Upper lobe of left lung (tissue), 4 donors: ENCODE measurements around the gene GRIK4.

Experiments used
- EP300 ChIP-seq, 4 donors: sonication (generic); formaldehyde crosslinking; IDR thresholded peaks; one replicate each; pipeline ENCODE4 v1.5.1; 2017; ENCODE audit warnings: antibody characterized with exemption in 4 of 4, control low read depth in 2 of 4
- POLR2AphosphoS5 ChIP-seq, 2 donors: sonication (generic); formaldehyde crosslinking; IDR thresholded peaks; one replicate each; pipeline ENCODE4 v1.5.1; 2017; ENCODE audit warnings: antibody characterized with exemption in 2 of 2
- TF ChIP-seq, protein P1 (sequence below), 6 experiments: fragments of 450-650 bp in 4 of 6; fragments of 200-600 bp in 2 of 6; sonication (generic) in 2 of 6; IDR thresholded peaks; one replicate each; pipeline ENCODE4 v1.5.1; 2016 to 2019; ENCODE audit warnings: antibody characterized with exemption in 6 of 6

DNA sequence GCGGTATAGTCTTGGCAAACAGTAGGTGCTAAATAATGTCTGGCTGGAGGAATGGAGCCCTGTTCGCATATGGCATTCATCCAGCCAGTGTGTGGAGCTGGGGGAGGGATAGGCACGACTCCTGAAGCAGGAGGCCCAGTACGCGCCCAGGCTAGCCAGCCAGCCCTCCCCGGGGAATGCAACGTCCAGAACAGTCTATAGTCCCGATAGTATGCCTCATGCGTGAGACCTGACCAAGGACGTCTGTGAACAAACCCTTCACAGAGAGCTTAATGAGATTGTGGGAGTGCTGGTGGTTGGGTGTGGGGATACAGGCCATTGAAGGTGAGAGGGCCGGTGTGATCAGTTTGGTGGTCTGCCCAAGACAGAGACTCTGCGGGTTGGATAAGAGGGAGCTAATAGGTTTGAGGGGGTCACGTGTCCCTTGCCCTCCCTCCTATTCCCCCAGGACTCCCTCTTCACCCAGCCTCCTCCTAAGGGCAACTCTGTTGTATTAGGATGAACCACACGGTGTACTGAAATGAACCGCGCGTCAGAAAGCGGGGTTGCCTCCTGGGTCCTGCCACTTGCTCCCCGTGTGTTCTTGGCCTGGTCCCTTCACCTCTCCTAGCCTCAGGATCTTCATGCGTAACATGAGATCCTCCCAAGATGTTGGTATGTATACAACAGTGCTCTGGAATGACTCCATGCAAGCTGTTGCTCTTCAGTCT lies 987 bp upstream of the GRIK4 start:
- TF ChIP-seq, protein P1, sequence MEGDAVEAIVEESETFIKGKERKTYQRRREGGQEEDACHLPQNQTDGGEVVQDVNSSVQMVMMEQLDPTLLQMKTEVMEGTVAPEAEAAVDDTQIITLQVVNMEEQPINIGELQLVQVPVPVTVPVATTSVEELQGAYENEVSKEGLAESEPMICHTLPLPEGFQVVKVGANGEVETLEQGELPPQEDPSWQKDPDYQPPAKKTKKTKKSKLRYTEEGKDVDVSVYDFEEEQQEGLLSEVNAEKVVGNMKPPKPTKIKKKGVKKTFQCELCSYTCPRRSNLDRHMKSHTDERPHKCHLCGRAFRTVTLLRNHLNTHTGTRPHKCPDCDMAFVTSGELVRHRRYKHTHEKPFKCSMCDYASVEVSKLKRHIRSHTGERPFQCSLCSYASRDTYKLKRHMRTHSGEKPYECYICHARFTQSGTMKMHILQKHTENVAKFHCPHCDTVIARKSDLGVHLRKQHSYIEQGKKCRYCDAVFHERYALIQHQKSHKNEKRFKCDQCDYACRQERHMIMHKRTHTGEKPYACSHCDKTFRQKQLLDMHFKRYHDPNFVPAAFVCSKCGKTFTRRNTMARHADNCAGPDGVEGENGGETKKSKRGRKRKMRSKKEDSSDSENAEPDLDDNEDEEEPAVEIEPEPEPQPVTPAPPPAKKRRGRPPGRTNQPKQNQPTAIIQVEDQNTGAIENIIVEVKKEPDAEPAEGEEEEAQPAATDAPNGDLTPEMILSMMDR (IDR thresholded peaks at IDR 0.05), result no peak
- no peak for TF ChIP-seq EP300 (IDR thresholded peaks at IDR 0.05)
- no peak for TF ChIP-seq POLR2AphosphoS5 (IDR thresholded peaks at IDR 0.05)
